Suppressor macrophage treated with lipopolysaccharide for 4 hours (primary cell): Measurements from ENCODE around the gene PDXP.

Experiments used
- DNase-seq: peaks from one replicate; pipeline ENCODE4 v3.0.0-alpha.2; 2020

Gene PDXP

GRCh38 chr22:37629928-37630327 is 28.6 kb upstream of the PDXP start:
- DNase-seq = no peak

GRCh38 chr22:37630839-37631435 is 27.6 kb upstream of the PDXP start:
- no peak for DNase-seq

GRCh38 chr22:37631448-37632173 is 26.9 kb upstream of the PDXP start:
- peak; percentile 19 for DNase-seq

DNA sequence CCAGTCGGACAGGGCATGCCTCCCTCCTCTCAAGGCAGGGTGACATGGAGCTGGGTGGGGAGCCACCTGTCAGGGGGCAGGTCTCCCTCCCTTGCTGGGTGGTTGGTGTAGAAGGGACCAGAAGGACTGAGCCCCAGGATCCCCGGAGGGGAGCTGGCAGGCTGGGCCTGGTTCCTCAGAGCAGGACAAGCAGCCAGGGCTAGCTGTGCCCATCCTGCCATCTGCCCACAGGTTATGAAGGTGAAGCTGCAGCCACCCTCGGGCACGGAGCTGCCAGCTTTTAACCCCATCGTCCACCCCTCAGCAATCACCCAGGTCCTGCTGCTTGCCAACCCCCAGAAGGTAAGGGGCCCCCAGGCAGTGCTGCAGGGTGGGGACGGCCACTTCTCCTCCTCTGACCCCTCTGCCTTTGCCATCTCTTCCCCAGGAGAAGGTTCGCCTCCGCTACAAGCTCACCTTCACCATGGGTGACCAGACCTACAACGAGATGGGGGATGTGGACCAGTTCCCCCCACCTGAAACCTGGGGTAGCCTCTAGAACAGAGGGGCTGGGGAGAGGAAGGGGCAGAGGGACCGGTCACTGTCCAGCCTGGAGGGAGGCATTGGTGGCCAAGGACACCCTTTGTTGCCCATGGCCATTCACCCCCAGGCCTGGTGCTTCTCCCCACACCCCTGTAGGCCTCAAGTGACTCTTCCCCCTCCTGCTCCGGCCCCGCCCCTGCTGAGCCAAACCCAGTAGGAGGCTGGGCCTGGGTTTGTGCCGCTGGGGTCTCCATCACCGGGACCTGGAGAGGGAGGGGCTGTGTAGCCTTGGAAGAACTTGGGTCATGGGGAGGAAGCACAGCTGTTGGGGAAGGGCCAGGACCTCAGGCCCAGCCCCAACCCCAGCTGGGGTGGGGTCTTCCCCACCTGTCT is 26.1 kb upstream of the PDXP start:
- DNase-seq = no peak

DNA sequence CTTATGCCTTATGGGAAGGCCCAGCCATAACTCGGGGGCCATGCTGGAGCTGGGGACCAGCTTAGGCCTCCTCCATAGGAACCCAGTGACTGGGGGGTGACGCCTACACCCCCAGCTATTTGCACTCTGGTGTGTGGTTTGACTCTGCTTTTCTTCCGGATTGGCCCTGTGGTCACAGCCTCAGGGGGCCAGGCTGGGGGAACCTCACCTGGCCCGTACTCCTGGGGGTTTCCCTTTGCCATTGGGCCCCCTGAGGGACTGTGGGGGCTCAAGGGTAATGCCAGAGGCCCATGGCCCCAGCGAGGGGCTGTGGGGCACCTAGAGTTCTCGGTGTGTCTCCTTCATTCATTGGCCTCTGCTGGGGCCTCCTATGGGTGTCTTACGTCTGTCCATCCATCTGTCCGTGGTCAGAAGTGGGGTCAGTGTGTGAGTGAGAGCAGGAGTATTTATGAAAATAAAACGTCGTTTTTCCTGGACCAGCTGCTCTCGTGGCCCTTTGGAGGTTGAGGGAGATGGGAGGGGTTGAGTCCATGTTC is 25.4 kb upstream of the PDXP start:
- no peak for DNase-seq

GRCh38 chr22:37633625-37634416 is 24.7 kb upstream of the PDXP start:
- DNase-seq = peak; percentile 92

DNA sequence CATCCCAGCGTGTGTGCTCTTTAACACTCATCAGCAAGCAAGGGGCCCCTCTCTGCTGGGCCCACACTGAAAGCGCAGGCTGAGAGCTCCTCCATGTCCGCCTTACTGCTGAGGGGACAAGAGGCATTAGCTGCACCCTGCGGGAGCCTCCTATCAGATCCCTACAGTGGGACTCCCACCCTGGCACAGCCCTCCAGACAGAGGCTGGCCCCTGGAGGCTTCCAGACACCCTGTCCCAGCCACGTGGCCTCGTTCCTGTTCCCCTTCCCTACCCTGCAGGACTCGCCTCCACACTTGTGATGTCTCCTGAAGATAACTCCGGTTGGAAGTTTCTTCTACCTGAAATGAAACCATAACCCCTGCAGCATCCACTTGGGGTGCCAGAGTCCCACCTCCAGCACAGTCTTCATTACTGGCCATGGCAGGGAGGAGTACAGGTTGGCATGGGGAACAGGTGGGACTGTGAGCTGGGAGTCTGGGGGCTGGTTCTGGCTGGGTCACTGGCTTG is 24.1 kb upstream of the PDXP start:
- DNase-seq = no peak

DNA sequence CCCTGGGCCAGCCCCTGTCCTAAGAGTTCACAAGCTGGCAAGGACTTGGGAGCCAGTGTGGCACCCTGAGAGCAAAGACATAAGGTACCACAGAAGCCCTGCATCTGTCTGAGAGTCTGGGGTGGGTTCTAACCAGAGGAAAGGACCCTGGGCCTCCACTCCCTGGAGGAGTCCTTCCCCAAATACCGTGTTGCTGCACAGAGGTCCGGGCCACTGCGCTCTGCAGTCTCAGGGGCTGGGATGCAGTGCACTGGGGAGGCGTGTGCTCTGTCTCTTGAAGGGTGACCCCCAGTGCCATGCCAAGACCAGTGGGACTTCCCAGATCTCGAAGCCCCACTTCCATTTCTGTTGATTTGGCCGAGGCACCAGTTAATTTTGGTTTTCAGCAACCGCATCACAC is 23.4 kb upstream of the PDXP start:
- no peak for DNase-seq

DNA sequence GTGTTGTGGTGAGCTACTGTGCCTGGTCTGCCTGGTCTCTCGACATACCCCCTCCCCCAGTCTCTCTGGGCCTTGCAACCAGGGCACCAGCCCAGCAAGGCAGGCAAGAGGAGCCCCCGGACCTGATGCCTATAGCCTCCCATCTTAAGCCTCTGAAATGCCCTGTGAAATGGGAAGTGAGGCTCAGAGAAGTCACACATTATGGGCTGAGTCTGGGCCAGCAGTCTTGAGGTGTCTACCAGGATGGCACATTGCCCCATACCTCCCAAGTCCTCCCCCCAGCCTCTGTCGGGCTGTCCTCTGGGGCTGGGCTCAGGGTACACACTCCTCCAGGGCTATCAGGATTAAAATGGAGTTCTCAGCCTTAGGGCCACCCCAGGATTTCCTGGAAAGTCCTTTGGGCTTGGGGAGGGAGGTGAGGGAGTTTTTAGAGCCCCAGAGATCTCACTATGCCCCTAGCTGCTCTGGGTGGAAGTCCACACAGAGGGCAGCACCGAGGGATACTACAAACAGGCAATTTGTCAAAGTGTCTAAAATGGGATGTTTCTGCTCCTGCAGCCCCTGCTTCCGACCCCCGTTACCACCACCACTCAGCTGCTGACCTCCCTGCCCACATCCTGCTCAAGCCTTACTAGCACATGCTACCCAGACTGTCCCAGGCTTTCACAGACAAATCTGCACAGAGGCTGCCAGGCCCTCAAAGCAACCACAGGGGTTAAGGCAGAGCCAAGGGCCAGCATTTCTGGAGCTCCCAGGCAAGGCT is 22.2 kb upstream of the PDXP start:
- peak; percentile 27 for DNase-seq

DNA sequence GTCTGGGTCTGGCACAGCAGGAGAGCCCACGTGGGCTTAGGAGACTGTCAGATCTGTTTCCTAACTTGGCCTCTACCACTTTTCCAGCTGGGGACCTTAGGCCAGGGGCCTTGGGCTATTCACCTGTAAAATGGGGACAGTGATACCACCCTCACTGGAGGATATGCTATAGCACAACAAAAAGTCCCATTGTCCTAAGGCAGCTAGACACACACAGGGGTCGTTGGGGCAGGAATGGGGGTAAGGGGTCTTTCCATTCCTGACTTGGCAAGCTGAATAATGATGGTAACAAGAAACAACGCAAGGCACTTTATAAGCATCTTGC is 21.6 kb upstream of the PDXP start:
- no peak for DNase-seq

DNA sequence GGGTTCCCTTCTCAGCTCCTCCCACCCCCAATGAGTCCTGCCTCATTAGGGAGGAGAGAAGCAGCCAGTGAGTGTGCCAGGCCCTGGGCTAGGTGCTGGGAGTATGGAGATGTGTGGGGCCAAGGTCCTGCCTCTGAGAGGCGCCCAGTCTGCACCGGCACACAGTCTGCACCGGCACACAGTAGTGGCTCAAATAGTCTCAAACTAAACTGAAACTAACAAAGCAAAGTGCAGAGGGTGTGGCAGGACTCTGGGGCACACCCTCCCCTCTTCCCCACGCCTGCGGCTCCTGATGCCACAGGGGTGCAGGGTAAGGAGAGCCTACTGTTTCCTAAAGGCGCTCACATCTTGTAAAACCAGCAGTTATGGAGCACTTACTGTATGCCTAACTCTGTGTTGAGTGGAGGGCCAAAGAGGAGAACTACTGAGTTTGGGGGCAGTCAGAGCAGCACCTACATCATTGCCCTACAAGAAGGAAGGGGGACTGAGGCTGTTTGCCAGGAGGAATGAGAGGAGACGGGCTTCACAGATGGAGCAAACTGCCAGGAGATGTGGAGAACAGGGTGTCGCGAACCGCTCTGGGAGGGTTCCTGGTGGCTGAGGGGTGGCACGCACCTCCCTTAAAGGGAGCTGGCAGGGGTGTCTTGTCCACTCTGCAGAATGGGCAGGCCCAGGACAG is 20.0 kb upstream of the PDXP start:
- peak; percentile 37 for DNase-seq

DNA sequence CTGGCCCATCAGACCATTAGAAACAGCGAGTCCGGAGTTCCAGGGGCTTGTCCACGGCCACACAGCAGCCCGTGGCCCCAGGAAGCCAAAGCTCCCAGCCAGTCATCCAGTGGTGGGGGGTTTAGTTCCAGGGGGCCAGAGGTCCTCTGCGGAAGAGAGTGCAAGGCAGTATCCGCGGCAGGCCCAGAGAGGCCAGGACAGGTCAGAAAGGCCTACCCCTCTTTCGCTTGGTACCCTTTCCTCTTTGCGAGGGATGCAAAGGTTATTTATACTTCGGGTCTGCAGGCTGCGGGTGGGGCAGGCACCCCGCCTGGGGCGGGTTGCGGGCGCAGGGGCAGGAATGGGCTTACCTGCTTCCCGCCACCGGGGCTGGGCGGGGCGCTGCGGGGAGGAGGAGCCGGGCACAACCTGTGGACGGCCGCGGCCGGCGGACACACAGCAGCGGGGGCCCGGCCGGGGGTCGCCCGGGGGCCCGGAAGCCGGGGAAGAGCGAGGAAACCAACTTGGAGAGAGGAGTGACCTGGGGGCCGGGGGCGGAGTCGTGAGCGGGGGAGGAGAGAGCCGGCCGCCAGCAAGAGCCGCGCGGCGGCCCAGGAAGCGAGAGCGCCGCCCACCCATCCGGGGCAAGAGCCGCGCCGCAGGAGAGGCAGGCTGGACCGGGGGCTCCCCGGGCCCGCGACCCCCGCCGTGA is 19.3 kb upstream of the PDXP start, which contains the start of gene SH3BP1:
TSS of gene SH3BP1 (plus strand) at position 600 of the 691 bp plus-strand sequence. CDS start 119 bp downstream, outside the sequence.
- DNase-seq = peak; percentile 52

DNA sequence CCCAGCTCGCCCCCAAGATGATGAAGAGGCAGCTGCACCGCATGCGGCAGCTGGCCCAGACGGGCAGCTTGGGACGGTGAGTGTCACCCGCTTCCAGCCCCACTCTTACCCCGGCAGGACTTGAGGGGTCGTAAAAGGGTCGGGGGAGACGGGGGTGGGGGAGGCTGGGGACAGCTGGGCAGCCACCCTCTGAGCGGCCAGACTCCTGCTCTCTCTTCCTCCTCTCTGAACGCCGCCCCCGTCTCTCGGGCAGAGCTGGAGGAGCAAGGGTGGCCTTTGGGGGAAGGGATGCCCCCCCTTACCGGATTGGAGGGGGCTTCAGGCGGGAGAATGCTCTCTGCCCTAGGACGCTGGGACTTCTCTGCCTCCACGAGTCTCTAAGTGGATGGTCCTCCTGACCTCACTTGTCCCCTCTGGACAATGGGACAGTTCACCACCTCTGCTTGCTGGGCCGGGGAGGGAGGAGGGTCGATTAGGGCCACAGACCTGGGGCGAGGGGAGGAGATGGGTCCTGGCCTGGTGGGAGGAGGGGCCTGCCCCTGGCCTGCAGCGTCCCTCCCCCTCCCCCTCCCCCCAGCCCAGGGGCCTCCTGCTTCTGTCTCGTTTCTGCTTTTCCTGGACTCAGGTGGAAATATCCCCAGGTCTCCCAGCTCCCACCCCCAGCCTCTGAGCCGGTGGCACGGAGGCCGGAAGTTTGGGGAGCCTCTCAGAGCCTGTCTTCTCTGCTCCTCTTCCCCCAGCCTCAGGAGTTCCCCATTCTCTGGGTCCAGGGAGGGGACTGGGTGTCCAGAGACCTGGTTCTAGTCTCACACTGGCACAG is 18.5 kb upstream of the PDXP start:
- peak; percentile 50 for DNase-seq

DNA sequence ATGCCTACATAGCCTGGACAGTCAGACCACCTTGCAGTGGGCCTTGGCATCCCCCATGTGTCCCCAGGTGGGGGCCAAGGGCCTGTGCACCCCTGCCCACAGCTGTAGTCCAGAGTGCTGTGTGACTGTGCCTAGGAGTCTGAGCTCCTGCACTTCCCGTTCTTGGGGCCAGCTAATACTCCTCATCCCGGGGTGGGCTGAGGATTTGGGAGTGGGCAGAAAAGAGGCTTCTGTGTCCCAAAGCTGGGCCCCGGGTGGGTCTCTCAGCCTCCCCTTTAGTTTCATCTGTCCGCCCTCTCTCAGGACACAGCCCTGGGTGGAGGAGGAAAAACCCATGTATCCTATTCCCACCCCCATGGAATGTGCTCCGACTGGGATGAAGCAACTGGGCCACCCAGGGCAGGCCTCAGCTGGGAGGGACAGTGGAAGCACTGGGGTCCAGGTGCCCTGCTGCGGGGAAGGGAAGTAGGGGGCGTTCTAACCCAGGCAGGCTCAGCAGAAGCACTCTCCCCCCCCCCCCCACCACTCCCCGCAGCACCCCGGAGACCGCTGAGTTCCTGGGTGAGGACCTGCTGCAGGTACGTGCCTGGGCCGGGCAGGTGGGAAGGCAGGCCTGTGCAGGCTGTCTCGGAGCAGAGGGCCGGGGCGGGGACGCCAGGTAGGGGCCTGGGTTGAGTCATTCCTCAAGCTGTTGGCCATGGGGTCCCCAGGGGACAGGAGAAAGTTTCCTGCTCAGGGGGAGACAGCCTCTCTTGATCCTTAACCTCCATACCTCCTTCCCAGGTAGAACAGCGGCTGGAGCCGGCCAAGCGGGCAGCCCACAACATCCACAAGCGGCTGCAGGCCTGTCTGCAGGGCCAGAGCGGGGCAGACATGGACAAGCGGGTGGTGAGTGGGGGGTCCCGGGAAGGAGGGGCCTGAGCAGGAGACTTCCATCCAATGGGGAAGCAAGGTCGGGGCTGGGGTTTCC is 17.6 kb upstream of the PDXP start:
- DNase-seq = no peak

DNA sequence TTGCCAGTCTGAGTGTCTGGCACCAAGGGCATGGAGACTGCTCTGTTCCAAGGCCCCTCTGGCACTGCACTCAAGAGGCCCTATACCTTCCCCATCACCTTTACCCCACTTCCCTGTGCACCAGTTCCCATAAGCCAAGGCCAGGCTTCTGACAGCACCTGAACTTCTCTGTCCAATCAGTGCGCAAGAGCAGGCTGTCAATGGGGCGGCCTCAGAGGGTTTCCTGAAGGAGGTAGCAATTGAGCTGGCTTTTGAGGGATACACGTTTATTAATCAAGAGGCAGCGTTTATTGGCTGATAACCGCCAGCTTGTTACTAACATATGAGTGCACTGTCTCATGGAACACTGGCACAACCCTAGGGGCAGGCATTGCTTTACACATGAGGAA is 17.0 kb upstream of the PDXP start:
- DNase-seq = no peak

DNA sequence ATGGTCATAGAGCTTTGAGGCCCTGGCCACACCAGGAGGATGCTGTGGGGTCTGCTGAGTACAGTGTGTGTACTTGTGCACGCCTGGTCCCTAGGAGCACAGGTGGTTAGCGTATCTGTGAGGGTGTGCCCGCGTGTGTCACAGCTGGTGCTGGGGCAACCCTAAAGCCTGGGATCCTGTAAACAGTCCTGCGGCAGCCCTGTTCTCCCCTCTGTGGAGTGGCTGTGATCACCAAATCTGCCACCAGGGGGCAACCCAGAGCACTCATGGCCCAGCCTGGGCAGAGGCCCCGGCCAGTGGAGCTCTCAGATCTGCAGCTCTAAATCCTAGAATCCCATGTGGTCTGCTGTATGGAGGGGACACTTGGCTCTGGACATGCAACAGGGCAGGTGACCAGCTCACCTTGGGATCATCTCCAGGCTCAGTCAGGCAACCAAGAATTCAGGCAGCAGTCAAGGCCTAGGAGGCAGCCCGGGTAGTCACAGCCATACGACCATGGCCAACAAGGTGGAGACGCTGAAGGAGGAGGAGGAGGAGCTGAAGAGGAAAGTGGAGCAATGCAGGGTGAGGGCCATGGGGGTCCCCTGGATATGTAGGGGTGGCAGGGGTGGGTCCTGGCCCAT is 15.2 kb upstream of the PDXP start:
- peak; percentile 89 for DNase-seq

- DNase-seq = no peak
Measured at GRCh38 chr22:37647317-37647716, 11.2 kb upstream of the PDXP start.

GRCh38 chr22:37647928-37648327 is 10.6 kb upstream of the PDXP start:
- DNase-seq = no peak
